Chondrocyte (in vitro differentiated cells): ENCODE measurements around the gene ANKFY1. TPM values are rescaled to one million over a fixed set of nuclear protein-coding genes. Genes with fewer than 3 reads are reported as not detected.

Experiments
- DNase-seq: peaks from one replicate; pipeline ENCODE4 v3.0.0; 2021; ENCODE audit warnings: mixed read lengths, low spot score
- H3K27ac Mint-ChIP-seq: one replicate; pipeline ENCODE4 v1.8.0; 2021; ENCODE audit warnings: mild to moderate bottlenecking, moderate library complexity, mixed read lengths; ENCODE audit not compliant: unreplicated experiment
- H3K27me3 Mint-ChIP-seq: 2 replicates; pipeline ENCODE4 v1.8.0; 2021; ENCODE audit warnings: low read depth, mixed read lengths
- H3K36me3 Mint-ChIP-seq: 2 replicates; pipeline ENCODE4 v1.8.0; 2021; ENCODE audit warnings: low read depth, mixed read lengths
- H3K4me1 Mint-ChIP-seq: 2 replicates; pipeline ENCODE4 v1.8.0; 2021; ENCODE audit warnings: low read depth, mild to moderate bottlenecking, mixed read lengths
- H3K4me3 Mint-ChIP-seq: one replicate; pipeline ENCODE4 v1.8.0; 2021; ENCODE audit warnings: mild to moderate bottlenecking, moderate library complexity, mixed read lengths; ENCODE audit not compliant: unreplicated experiment
- H3K9me3 Mint-ChIP-seq: 2 replicates; pipeline ENCODE4 v1.8.0; 2021; ENCODE audit warnings: low read depth, mixed read lengths
- total RNA-seq: library from RNA; stranded (reverse); gene quantifications from 3 replicates; pipeline ENCODE4 v1.2.1, GENCODE V29; 2021
- TF ChIP-seq, protein P1 (sequence below): fragments of 200-600 bp; sonication (generic); IDR thresholded peaks from 2 replicates; pipeline ENCODE4 v1.5.0; 2021; ENCODE audit warnings: antibody characterized with exemption, mild to moderate bottlenecking, moderate library complexity

ANKFY1 gene
- total RNA-seq, 1 donor from 2014 or later, result 44.7 TPM

DNA sequence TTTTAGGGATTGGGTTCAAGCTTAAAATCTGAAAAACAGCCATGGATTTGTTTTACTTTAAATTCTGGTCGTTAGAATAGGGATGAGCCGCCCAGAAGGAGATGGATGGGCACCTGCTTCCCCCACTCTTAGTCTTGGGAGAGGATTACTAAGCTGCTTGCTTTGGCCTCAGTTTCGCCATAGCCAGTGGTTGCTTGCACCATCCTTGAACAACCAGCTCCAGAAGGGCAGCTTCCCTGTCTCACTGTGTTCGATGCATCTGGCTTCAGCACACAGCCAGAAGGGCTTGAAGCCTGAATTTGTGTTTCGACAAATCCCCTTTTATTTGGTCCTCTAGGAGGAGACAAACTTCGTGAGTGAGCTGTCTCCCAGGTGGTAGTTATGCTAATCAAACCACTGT, 113.7 kb downstream of the ANKFY1 start:
- no peak overlapping the region for H3K27ac Mint-ChIP-seq
- no peak for DNase-seq
- TF ChIP-seq, protein P1, sequence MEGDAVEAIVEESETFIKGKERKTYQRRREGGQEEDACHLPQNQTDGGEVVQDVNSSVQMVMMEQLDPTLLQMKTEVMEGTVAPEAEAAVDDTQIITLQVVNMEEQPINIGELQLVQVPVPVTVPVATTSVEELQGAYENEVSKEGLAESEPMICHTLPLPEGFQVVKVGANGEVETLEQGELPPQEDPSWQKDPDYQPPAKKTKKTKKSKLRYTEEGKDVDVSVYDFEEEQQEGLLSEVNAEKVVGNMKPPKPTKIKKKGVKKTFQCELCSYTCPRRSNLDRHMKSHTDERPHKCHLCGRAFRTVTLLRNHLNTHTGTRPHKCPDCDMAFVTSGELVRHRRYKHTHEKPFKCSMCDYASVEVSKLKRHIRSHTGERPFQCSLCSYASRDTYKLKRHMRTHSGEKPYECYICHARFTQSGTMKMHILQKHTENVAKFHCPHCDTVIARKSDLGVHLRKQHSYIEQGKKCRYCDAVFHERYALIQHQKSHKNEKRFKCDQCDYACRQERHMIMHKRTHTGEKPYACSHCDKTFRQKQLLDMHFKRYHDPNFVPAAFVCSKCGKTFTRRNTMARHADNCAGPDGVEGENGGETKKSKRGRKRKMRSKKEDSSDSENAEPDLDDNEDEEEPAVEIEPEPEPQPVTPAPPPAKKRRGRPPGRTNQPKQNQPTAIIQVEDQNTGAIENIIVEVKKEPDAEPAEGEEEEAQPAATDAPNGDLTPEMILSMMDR, result no peak

GRCh38 chr17:4148611-4149308, 115.0 kb downstream of the ANKFY1 start:
- peaks cover 6% of the 10 kb centered on the region for H3K36me3 Mint-ChIP-seq
- H3K4me3 Mint-ChIP-seq, result no peak overlapping the region
- no peak for DNase-seq
- TF ChIP-seq, protein P1, result no peak
- H3K4me1 Mint-ChIP-seq, result peaks cover 10% of the 10 kb centered on the region
- no peaks in the 10 kb centered on the region for H3K9me3 Mint-ChIP-seq
- no peak overlapping the region for H3K27ac Mint-ChIP-seq
- H3K27me3 Mint-ChIP-seq, result no peaks in the 10 kb centered on the region

More for the DNA sequence above, 113.7 kb downstream of the ANKFY1 start:
- Mint-ChIP-seq H3K9me3 (no peaks in the 10 kb centered on the region), H3K4me1 (peaks cover 3% of the 10 kb centered on the region), H3K27me3 (no peaks in the 10 kb centered on the region), H3K36me3 (peaks cover 6% of the 10 kb centered on the region), H3K4me3 (no peak overlapping the region)

GRCh38 chr17:4147751-4148310, 115.9 kb downstream of the ANKFY1 start:
- H3K27me3 Mint-ChIP-seq, result no peaks in the 10 kb centered on the region
- peaks cover 10% of the 10 kb centered on the region for H3K4me1 Mint-ChIP-seq
- no peak overlapping the region for H3K27ac Mint-ChIP-seq
- H3K4me3 Mint-ChIP-seq, result no peak overlapping the region
- no peak for DNase-seq
- TF ChIP-seq, protein P1, result no peak
- H3K36me3 Mint-ChIP-seq, result peaks cover 4% of the 10 kb centered on the region
- no peaks in the 10 kb centered on the region for H3K9me3 Mint-ChIP-seq

DNA sequence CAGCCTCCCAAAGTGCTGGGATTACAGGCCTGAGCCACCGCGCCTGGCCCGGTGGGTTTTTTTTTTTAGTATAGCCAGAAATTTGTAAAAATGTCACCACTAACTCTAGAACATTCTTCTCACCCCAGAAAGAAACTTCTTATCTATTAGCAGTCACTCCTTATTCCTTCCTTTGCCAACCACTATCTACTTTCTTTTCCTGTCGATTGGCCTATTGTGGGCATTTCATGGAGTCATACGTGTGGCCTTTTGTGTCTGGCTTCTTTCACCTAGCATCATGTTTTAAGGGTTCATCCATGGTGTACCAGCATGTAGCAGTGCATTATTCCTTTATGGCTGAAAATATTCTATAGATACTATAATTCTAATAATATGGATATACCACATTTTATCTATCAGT, 117.1 kb downstream of the ANKFY1 start:
- TF ChIP-seq, protein P1, result no peak
- H3K9me3 Mint-ChIP-seq, result no peaks in the 10 kb centered on the region
- H3K4me1 Mint-ChIP-seq, result peaks cover 13% of the 10 kb centered on the region
- H3K4me3 Mint-ChIP-seq, result no peak overlapping the region
- no peaks in the 10 kb centered on the region for H3K27me3 Mint-ChIP-seq
- H3K27ac Mint-ChIP-seq, result no peak overlapping the region
- peaks cover 4% of the 10 kb centered on the region for H3K36me3 Mint-ChIP-seq
- no peak for DNase-seq

DNA sequence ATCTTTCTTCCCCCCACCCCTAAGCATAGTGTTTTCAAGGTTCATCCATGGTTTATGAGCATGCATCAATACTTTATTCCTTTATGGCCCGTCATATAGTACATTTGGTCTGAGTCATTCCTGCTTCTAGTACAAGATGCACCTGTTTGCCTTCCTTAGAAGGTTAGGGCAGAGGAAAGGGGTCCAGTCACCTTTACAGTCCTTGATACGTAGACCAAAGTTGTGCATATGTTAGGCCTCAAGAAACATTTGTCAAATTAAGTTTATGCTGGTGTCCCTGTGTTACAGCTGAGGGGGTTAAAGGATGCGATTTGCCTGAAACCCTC, 119.4 kb downstream of the ANKFY1 start:
- no peaks in the 10 kb centered on the region for H3K27me3 Mint-ChIP-seq
- H3K27ac Mint-ChIP-seq, result peak overlapping the region; percentile 100
- TF ChIP-seq, protein P1, result no peak
- peaks cover 3% of the 10 kb centered on the region for H3K36me3 Mint-ChIP-seq
- peaks cover 34% of the 10 kb centered on the region for H3K4me1 Mint-ChIP-seq
- no peaks in the 10 kb centered on the region for H3K9me3 Mint-ChIP-seq
- no peak for DNase-seq
- peak overlapping the region; percentile 97 for H3K4me3 Mint-ChIP-seq
